Measurements from ENCODE around the gene KRTAP26-1.

KRTAP26-1 gene

DNA sequence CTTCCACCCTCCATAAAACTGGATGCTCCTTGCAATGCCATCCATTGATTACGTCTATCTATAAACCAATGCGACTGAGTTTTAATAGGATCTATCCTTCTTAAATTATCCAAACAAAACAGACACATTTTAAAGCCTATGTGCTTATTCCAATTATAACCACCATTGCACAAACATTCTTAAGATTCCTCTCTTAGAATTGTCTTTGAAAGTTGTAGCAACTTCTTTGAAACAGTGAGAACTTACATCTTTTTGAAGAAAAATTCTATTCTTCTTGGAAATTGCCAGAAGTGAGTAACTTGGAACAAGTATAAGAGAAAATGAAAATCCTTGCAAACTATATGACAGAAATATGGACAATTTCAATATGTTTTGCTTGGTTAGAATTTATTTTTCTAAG, at the start of gene KRTAP26-1:
Gene KRTAP26-1, minus strand, starts transcription at position 101 of the 400 bp plus-strand sequence. CDS start 280 bp downstream, outside the sequence.
- no peak for DNase-seq (ENCODE audit: low read depth in 2 of 2, low spot score in 1 of 2)

- DNase-seq (ENCODE audit: low read depth in 2 of 2, low spot score in 1 of 2), result no peak
Observed at GRCh38 chr21:30355906-30356305, 35.8 kb upstream of the KRTAP26-1 start.

DNA sequence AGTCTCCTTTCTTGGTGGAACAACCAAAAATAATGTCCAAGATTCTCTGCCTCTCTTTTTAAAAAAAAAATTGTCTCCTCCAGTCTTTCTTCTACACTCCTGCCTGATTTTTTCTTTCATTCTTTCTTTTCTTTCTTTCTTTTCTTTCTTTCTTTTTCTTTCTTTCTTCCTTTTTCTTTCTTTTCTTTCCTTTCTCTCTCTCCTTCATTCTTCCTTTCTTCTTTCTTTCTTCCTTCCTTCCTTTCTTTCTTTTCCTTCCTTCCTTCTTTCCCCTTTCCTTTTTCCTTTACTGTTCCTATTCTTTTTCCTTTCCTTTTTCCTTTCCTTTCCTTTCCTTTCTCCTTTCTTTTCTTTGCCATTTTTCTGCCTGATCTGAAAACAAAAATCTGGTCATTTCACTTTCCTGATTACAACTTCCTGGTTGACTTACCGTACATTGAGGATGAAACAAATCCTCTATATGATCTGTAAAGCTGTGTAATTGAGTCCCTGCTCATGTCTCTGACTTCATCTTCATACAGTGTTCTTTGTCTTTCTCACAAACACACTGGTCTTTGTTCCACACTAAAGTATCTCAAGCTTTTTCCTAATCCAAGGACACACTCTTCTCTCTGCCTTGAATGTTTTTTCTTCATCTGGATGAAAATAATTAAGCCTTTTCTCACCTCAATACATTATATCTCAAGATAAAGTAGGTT, 34.3 kb upstream of the KRTAP26-1 start:
- no peak for DNase-seq (ENCODE audit: low read depth in 2 of 2, low spot score in 1 of 2)

DNA sequence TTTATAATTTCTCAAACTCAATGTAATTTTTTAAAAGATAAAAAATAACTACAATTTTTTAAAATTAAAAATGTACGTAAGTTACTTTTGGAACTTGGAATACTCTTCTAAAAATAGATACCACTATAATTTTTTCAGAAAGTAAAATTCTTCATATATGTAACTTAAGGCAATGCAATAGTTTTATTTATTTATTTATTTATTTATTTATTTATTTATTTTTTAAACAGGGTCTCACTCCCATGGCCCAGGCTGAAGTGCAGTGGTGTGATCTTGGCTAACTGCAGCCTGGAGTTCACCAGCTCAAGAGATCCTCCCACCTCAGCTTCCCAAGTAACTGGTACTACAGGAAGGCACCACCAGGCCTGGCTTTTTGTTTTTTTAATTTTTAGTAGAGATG, 31.4 kb upstream of the KRTAP26-1 start:
- no peak for DNase-seq (ENCODE audit: low read depth in 2 of 2, low spot score in 1 of 2)

- DNase-seq (ENCODE audit: low read depth in 2 of 2, low spot score in 1 of 2), result no peak
Observed at GRCh38 chr21:30349572-30349971, 29.5 kb upstream of the KRTAP26-1 start.

GRCh38 chr21:30348506-30348905, 28.4 kb upstream of the KRTAP26-1 start, which contains the start of gene KRTAP23-1:
TSS of gene KRTAP23-1 (minus strand) at chr21:30348606. CDS start at chr21:30348606, 0 bp downstream.
- DNase-seq (ENCODE audit: low read depth in 2 of 2, low spot score in 1 of 2), result no peak

DNA sequence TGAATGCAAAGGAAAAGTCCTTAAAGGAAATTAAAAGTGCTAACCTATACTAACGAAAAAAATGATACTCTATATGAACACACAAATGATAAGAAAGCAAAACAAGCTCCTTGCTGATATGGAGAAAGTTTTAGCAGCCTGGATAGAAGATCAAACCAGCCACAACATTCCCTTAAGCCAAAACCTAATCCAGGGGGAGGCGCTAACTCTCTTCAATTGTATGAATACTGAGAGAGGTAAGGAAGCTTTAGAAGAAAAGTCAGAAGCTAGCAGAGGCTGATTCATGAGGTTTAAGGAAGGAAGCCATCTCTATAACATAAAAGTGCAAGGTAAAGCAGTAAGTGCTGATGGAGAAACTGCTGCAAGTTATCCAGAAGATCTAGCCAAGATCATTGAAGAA, 24.9 kb upstream of the KRTAP26-1 start:
- no peak for DNase-seq (ENCODE audit: low read depth in 2 of 2, low spot score in 1 of 2)

DNA sequence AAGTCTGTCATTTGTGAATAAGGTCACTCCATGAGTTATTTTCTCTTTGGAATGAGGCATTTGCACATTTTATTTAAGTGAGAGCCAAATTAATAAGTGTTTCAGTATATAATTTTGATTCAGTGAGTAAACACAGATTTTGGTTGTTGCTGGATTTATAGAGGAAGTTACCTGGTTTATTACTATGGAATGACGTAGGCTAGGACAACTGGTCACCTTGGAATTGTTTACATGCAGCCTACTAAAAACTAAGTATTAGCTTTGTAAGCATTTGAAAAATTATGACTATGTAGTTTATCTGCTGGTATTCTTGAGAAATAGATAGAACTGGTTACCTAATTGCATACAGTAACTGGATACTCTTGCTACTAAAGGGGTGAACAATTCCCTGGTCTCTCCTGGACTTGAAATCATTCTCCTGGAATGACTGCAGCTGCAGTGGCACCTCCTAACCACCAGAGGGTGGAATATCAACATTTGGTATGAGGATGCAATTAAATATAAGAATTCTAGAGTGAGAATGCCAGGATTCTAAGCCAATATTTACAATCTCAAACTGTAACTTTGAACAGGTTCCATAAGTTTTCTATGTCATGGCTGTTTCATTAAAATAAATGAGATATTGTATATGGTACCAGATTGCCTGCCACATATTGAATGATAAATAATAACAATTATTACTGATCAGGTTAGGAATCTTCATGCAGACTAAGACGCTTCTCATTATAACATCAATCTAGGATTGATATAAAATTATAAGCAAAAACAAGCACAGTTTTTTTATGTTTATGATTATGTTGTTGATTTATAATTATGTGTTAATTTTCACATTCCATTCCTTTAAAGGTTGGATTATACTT, 20.8 kb upstream of the KRTAP26-1 start:
- DNase-seq (ENCODE audit: low read depth in 2 of 2, low spot score in 1 of 2), result no peak

DNA sequence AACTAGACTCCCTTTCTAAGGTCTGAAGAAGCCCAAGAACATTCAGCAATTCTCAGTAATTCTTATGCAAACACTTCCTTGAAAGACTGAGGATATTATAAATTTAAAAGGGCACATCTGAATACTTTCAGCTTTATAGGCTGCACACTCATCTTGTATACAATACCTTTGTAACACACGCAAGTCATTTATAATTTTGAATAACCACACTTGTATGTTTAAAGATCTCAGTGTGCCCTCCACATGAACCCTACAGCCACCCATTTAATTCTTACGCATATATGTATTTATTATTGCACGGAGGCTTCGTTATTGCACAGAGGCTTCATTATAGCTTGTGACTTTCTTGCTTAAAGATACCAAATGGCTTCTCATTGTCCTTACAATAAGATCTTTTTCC, 18.6 kb upstream of the KRTAP26-1 start:
- DNase-seq (ENCODE audit: low read depth in 2 of 2, low spot score in 1 of 2), result no peak

DNA sequence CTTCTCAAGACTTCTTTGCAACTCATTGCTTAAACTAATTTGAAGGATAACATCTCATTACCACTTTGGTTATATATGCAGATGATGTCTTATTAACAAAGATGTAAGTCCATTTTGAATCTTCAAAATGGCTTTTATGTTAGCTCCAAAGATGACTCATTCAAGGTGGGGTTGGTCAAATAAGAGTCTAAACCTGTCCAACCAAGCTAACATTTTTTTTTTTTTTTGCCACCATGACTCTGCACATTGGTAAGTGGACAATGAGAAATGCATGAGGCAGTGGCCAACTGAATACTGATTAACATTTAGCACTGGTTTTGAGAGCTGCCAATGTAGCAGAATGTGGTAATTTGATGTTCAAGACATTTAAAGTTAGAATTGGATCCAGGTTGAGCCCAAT, 17.7 kb upstream of the KRTAP26-1 start:
- no peak for DNase-seq (ENCODE audit: low read depth in 2 of 2, low spot score in 1 of 2)

- DNase-seq (ENCODE audit: low read depth in 2 of 2, low spot score in 1 of 2), result no peak
Observed at GRCh38 chr21:30337276-30337744, 17.2 kb upstream of the KRTAP26-1 start, which contains the start of gene KRTAP27-1. TSS of gene KRTAP27-1 (minus strand) at chr21:30337694. CDS start at chr21:30337668, 26 bp downstream.

- DNase-seq (ENCODE audit: low read depth in 2 of 2, low spot score in 1 of 2), result no peak
Observed at GRCh38 chr21:30336596-30336995, 16.5 kb upstream of the KRTAP26-1 start.

DNA sequence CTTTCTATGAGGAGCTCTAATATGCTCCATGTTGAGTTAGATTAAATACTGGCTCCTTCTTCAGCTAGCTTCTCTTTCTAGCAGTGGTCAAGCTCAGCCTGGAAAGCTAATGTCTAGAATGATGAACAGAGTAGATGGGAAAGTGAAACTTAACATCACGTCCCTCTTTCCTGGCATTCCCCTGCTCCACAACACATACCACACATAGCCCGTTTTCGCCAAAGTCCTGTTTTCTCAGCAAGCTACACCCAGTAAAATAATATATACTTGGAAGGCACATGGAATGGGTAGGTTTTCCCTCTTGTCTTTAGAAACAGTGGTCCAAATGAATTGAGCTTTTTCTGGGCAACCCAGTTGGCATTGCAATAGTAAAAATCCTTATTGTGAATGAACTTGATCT, 13.6 kb upstream of the KRTAP26-1 start:
- DNase-seq (ENCODE audit: low read depth in 2 of 2, low spot score in 1 of 2), result no peak

GRCh38 chr21:30332681-30333080, 12.6 kb upstream of the KRTAP26-1 start:
- DNase-seq (ENCODE audit: low read depth in 2 of 2, low spot score in 1 of 2), result no peak

DNA sequence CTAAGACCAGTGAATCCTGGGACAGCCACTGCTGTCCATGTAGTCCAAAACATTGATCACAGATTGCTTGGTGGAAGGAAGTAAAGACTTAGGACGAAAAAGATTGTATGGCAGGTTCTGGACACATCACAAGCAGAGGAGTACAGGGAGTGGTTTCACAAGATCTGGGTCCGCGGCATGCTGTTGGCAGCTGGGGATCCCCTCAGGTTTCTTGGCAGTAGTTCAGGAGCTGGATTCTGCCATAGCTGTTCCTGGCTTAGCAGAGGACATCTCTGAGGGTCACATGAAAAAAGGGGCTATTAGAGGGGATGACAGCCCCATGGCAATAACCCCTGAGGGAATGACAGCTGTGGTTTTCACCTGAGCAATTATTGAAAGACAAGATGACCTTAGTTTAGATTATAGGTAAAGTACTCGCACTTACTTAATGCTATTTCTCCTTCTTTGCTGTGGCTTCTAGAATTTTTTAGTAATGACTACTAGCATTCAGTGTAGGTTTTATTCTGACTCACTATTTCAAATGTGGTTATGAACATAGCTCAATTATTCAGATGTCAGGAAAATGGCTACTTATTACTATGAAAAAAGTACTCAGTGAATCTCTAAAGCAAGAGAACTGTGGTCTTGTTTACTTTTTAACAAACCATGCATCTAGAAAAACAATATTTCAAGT, 9.2 kb upstream of the KRTAP26-1 start:
- DNase-seq (ENCODE audit: low read depth in 2 of 2, low spot score in 1 of 2), result no peak

GRCh38 chr21:30326390-30326789, 6.3 kb upstream of the KRTAP26-1 start:
- DNase-seq (ENCODE audit: low read depth in 2 of 2, low spot score in 1 of 2), result no peak

- no peak for DNase-seq (ENCODE audit: low read depth in 2 of 2, low spot score in 1 of 2)
Observed at GRCh38 chr21:30315701-30316100, 4.4 kb downstream of the KRTAP26-1 start.

DNA sequence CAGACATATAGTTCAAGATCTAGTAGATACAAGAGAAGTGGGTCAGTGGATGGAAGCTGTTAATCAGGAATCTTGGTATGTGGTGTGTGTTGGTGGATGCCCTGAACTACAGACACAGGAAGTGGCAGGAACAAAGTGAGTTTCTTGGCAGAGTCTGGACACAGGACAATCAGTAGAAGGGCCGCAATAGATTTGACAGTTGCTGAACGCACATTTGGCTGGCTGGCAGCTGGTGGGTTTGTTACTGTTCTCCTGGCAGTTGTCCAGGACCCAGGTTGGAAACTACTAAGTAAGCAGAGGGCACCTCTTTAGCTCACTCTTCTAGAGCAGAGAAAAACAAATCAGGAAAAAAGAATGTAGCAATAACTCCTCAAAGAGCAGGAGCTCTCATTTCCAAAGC, 13.2 kb downstream of the KRTAP26-1 start:
- no peak for DNase-seq (ENCODE audit: low read depth in 2 of 2, low spot score in 1 of 2)

DNA sequence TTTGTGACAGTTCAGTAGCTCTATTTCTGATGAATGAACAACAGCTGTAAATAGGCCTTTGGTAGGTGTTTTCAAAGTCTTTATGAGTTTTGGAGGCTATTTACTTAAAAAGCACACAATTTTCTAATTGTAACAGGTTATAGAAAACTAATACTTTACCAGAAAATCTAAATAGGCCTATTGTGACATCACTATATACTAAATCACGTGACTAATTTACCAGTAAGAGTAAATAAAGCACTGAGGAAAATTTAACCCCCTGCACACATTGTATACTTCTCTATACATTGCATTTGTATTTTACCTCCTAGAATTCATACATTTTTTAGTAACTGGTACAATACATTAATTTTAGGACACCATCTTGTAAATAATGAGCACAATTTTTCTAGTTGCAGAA, 15.0 kb downstream of the KRTAP26-1 start:
- DNase-seq (ENCODE audit: low read depth in 2 of 2, low spot score in 1 of 2), result no peak

DNA sequence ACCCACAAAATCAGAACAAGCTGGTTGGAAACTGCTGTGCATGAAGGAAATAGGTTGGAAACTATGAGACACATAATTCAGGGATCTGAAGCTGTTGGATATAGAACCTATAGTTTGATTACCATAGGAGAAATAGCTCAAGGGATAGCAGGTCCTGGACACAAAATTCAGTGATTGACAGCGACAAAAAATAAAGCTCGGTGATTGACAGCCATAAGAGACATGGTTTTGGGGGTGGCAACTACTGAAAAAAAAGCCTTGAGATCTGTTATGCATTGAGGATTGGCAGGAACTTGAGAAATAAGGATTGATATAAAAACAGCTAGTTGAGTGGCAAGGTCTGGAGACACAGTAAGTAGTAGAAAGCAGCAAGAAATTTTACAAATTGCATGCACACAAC, 30.9 kb downstream of the KRTAP26-1 start, which contains the start of gene KRTAP25-1:
Gene KRTAP25-1, minus strand, starts transcription at position 300 of the 400 bp plus-strand sequence. Its CDS starts 24 bp downstream, at position 276.
- DNase-seq (ENCODE audit: low read depth in 2 of 2, low spot score in 1 of 2), result no peak

- DNase-seq (ENCODE audit: low read depth in 2 of 2, low spot score in 1 of 2), result no peak
Observed at GRCh38 chr21:30282850-30283249, 37.3 kb downstream of the KRTAP26-1 start, which contains the start of gene KRTAP24-1. TSS of gene KRTAP24-1 (minus strand) at chr21:30282950. CDS start at chr21:30282932, 18 bp downstream.
